MCF 10A (cell line): Measurements from ENCODE around the gene STRN4. TPM values are rescaled to one million over a fixed set of nuclear protein-coding genes. Genes with fewer than 3 reads are reported as not detected.

Experiments
- BruUV-seq: library from RNA; stranded (reverse); fragments of 400-500 nt; replicated peaks from 2 replicates; lab custom pipeline; 2021; lab: Mats Ljungman, UMichigan
- CTCF ChIA-PET: fragments of 300-600 bp; sonication (Branson Sonifier 250); formaldehyde crosslinking; extraction: SDS; loops from one replicate; lab custom pipeline; 2021; ENCODE audit warnings: antibody characterized with exemption, inconsistent platforms; lab: Yijun Ruan, JAX
- POLR2A ChIA-PET: fragments of 300-600, 350-650 bp; sonication (Branson Sonifier 250); formaldehyde crosslinking; extraction: SDS; loops from one replicate; lab custom pipeline; 2020; ENCODE audit warnings: antibody characterized with exemption, inconsistent platforms; lab: Yijun Ruan, JAX
- DNase-seq: peaks from one replicate; pipeline ENCODE4 v3.0.0-alpha.2; 2018; ENCODE audit not compliant: unreplicated experiment
- H3K27ac Mint-ChIP-seq: one replicate; pipeline ENCODE4 v1.8.0; 2022; ENCODE audit warnings: mild to moderate bottlenecking, low read depth, mixed read lengths; ENCODE audit not compliant: unreplicated experiment
- H3K27me3 Mint-ChIP-seq: one replicate; pipeline ENCODE4 v1.8.0; 2022; ENCODE audit warnings: mixed read lengths; ENCODE audit not compliant: insufficient read depth, unreplicated experiment
- H3K36me3 Mint-ChIP-seq: one replicate; pipeline ENCODE4 v1.8.0; 2022; ENCODE audit warnings: mild to moderate bottlenecking, moderate library complexity, mixed read lengths; ENCODE audit not compliant: insufficient read depth, unreplicated experiment
- H3K4me1 Mint-ChIP-seq: one replicate; pipeline ENCODE4 v1.8.0; 2022; ENCODE audit warnings: mixed read lengths; ENCODE audit not compliant: insufficient read depth, unreplicated experiment
- H3K4me3 Mint-ChIP-seq: one replicate; pipeline ENCODE4 v1.8.0; 2022; ENCODE audit warnings: mild to moderate bottlenecking, moderate library complexity, mixed read lengths; ENCODE audit not compliant: unreplicated experiment
- H3K9me3 Mint-ChIP-seq: one replicate; pipeline ENCODE4 v1.8.0; 2022; ENCODE audit warnings: mixed read lengths; ENCODE audit not compliant: unreplicated experiment
- CTCF ChIP-seq: fragments of 200-600 bp; IDR thresholded peaks from one replicate; pipeline ENCODE4 v1.8.0; 2022; ENCODE audit warnings: antibody characterized with exemption, mild to moderate bottlenecking; ENCODE audit not compliant: unreplicated experiment
- intact Hi-C: fragments of 100-400 bp; cut with micrococcal nuclease; formaldehyde crosslinking; loops from 2 replicates; pipeline ENCODE4 v1.14.1; 2022
- total RNA-seq: library from RNA; stranded (reverse); gene quantifications from 2 replicates; pipeline ENCODE4 v1.2.3, GENCODE V29; 2022

STRN4 gene
- total RNA-seq, 1 experiment from 2014 or later, result 92.3 TPM

- TF ChIP-seq CTCF, result peak; percentile 73
- ChIA-PET CTCF (interaction anchor here (0.5 to 8.3 kb wide), 15 partner anchors 8 to 430 kb away, joined by 3 to 103 read pairs (median 3); no protein-coding TSS in a partner anchor), POLR2A (interaction anchor here (0.5 kb wide), 1 partner anchor 59 kb away, joined by 4 read pairs; no protein-coding TSS in a partner anchor)
- peak overlapping the region; percentile 15 for H3K4me3 Mint-ChIP-seq
- no peak overlapping the region for H3K27ac Mint-ChIP-seq
- no TSS peak for BruUV-seq
- H3K27me3 Mint-ChIP-seq, result no peaks in the 10 kb centered on the region
- peaks cover 15% of the 10 kb centered on the region for H3K4me1 Mint-ChIP-seq
- H3K36me3 Mint-ChIP-seq, result peaks cover 22% of the 10 kb centered on the region
- peak; percentile 74 for DNase-seq
- intact Hi-C loops, result loop anchor here (5.0 kb wide), 1 partner anchor 34 kb away; no protein-coding TSS in a partner anchor
- H3K9me3 Mint-ChIP-seq, result no peaks in the 10 kb centered on the region
These were observed 2.3 kb upstream of the STRN4 start for GRCh38 chr19:46748325-46749109.

- intact Hi-C loops, result loop anchor here (5.0 kb wide), 1 partner anchor 37 kb away; no protein-coding TSS in a partner anchor
- H3K4me1 Mint-ChIP-seq, result peaks cover 22% of the 10 kb centered on the region
- H3K36me3 Mint-ChIP-seq, result peaks cover 25% of the 10 kb centered on the region
- no peaks in the 10 kb centered on the region for H3K9me3 Mint-ChIP-seq
- POLR2A ChIA-PET, result interaction anchor here (0.5 to 2.2 kb wide), 9 partner anchors 9 to 276 kb away, joined by 3 to 14 read pairs (median 3); no protein-coding TSS in a partner anchor
- CTCF ChIA-PET, result interaction anchor here (1.4 to 1.7 kb wide), 2 partner anchors 12 to 97 kb away, joined by 4 to 7 read pairs; no protein-coding TSS in a partner anchor
- no peak for DNase-seq
- peak within 1 kb of the TSS; percentile 88 for H3K27ac Mint-ChIP-seq
- no peaks in the 10 kb centered on the region for H3K27me3 Mint-ChIP-seq
- peak within 1 kb of the TSS; percentile 97 for H3K4me3 Mint-ChIP-seq
- BruUV-seq, result no TSS peak
- no peak for TF ChIP-seq CTCF
These were observed 549 bp downstream of the STRN4 start, which contains the start of gene FKRP for GRCh38 chr19:46745521-46746280. Gene FKRP, plus strand, starts transcription at chr19:46746057. Its CDS starts 9,394 bp downstream, at chr19:46755451.

- intact Hi-C loops, result loop anchor here (5.0 kb wide), 1 partner anchor 37 kb away; no protein-coding TSS in a partner anchor
- peaks cover 28% of the 10 kb centered on the region for H3K4me1 Mint-ChIP-seq
- ChIA-PET POLR2A (interaction anchor here (0.5 to 2.2 kb wide), 11 partner anchors 8 to 334 kb away, joined by 3 to 14 read pairs (median 3); partner anchors contain the start of gene SLC1A5), CTCF (interaction anchor here (1.4 to 1.7 kb wide), 2 partner anchors 13 to 97 kb away, joined by 4 to 7 read pairs; no protein-coding TSS in a partner anchor)
- H3K27ac Mint-ChIP-seq, result peak overlapping the region; percentile 88
- peaks cover 21% of the 10 kb centered on the region for H3K36me3 Mint-ChIP-seq
- peak overlapping the region; percentile 97 for H3K4me3 Mint-ChIP-seq
- H3K9me3 Mint-ChIP-seq, result no peaks in the 10 kb centered on the region
- H3K27me3 Mint-ChIP-seq, result no peaks in the 10 kb centered on the region
- no TSS peak for BruUV-seq
- DNase-seq, result no peak
- TF ChIP-seq CTCF, result no peak
These were observed 1.2 kb downstream of the STRN4 start for GRCh38 chr19:46745030-46745429.
